ENCODE measurements around the gene BMP7.

BMP7 gene

GRCh38 chr20:57186192-57186591 lies 80.2 kb downstream of the BMP7 start:
- no peak for TF ChIP-seq CTCF (IDR thresholded peaks at IDR 0.05; ENCODE audit: low read depth, low read length, missing control alignments)
- no peak for DNase-seq (ENCODE audit: low read depth)
- H3K4me3 ChIP-seq (ENCODE audit: low read depth, low read length), result no peak overlapping the region
- in situ Hi-C loops (cut with HindIII; ENCODE audit: low sequenced_read_pairs), result no loop called here

- in situ Hi-C loops (cut with HindIII; ENCODE audit: low sequenced_read_pairs), result no loop called here
- no peak for TF ChIP-seq CTCF (IDR thresholded peaks at IDR 0.05; ENCODE audit: low read depth, low read length, missing control alignments)
- H3K4me3 ChIP-seq (ENCODE audit: low read depth, low read length), result no peak overlapping the region
- no peak for DNase-seq (ENCODE audit: low read depth)
These were observed 81.2 kb downstream of the BMP7 start for GRCh38 chr20:57185188-57185743.

GRCh38 chr20:57183457-57184009 lies 82.9 kb downstream of the BMP7 start:
- H3K4me3 ChIP-seq (ENCODE audit: low read depth, low read length), result no peak overlapping the region
- no peak for DNase-seq (ENCODE audit: low read depth)
- in situ Hi-C loops (cut with HindIII; ENCODE audit: low sequenced_read_pairs), result no loop called here
- TF ChIP-seq CTCF (IDR thresholded peaks at IDR 0.05; ENCODE audit: low read depth, low read length, missing control alignments), result no peak

GRCh38 chr20:57181639-57182038 lies 84.8 kb downstream of the BMP7 start:
- no peak for DNase-seq (ENCODE audit: low read depth)
- in situ Hi-C loops (cut with HindIII; ENCODE audit: low sequenced_read_pairs), result no loop called here
- no peak for TF ChIP-seq CTCF (IDR thresholded peaks at IDR 0.05; ENCODE audit: low read depth, low read length, missing control alignments)
- no peak overlapping the region for H3K4me3 ChIP-seq (ENCODE audit: low read depth, low read length)

- H3K4me3 ChIP-seq (ENCODE audit: low read depth, low read length), result no peak overlapping the region
- in situ Hi-C loops (cut with HindIII; ENCODE audit: low sequenced_read_pairs), result no loop called here
- TF ChIP-seq CTCF (IDR thresholded peaks at IDR 0.05; ENCODE audit: low read depth, low read length, missing control alignments), result no peak
- no peak for DNase-seq (ENCODE audit: low read depth)
These were observed 85.5 kb downstream of the BMP7 start for GRCh38 chr20:57180954-57181353.

- no peak for DNase-seq (ENCODE audit: low read depth)
- H3K4me3 ChIP-seq (ENCODE audit: low read depth, low read length), result no peak overlapping the region
- in situ Hi-C loops (cut with HindIII; ENCODE audit: low sequenced_read_pairs), result no loop called here
- no peak for TF ChIP-seq CTCF (IDR thresholded peaks at IDR 0.05; ENCODE audit: low read depth, low read length, missing control alignments)
These were observed 86.1 kb downstream of the BMP7 start for GRCh38 chr20:57180387-57180786.
